ENCODE data around the gene CFAP43.

- TF ChIP-seq CTCF (conservative IDR thresholded peaks at IDR 0.05; ENCODE audit: low read depth, low read length) (no peak), EZH2 (IDR thresholded peaks at IDR 0.05; ENCODE audit: low read length, unreplicated experiment) (no peak)
Observed at GRCh38 chr10:104250371-104250770, 18.2 kb upstream of the CFAP43 start.

Measured in PC-3 (cell line).